A549 (cell line): ENCODE data around the gene INPP4B.

Source experiments
- CBX8 ChIP-seq: fragments of 200-600 bp; sonication (generic); IDR thresholded peaks from 2 replicates; pipeline ENCODE4 v1.6.1; 2016
- EP300 ChIP-seq, 2 experiments: fragments of >200 bp; sonication (Bioruptor Twin); formaldehyde crosslinking; IDR thresholded peaks; 2 replicates in 1 of 2; 3 replicates in 1 of 2; pipeline ENCODE4 v1.6.1; 2016 to 2017
- ESRRA ChIP-seq: fragments of 150-350 bp; IDR thresholded peaks from 2 replicates; pipeline ENCODE4 v1.6.1; 2014; ENCODE audit warnings: mild to moderate bottlenecking, low read length, borderline replicate concordance
- HDAC2 ChIP-seq: fragments of 200-600 bp; sonication (generic); IDR thresholded peaks from 2 replicates; pipeline ENCODE4 v1.6.1; 2016
- HEYL ChIP-seq: fragments of 250-450 bp; sonication (Bioruptor Pico); IDR thresholded peaks from 2 replicates; pipeline ENCODE4 v1.8.0; 2021; ENCODE audit warnings: mild to moderate bottlenecking, moderate library complexity
- JUNB ChIP-seq: fragments of >200 bp; sonication (Bioruptor Twin); formaldehyde crosslinking; IDR thresholded peaks from 2 replicates; pipeline ENCODE4 v1.6.1; 2016
- NFE2L2 ChIP-seq: fragments of 150-350 bp; conservative IDR thresholded peaks from 2 replicates; pipeline ENCODE4 v1.6.1; 2014; ENCODE audit warnings: low read length
- SMC3 ChIP-seq: fragments of >200 bp; sonication (Bioruptor Twin); formaldehyde crosslinking; IDR thresholded peaks from 3 replicates; pipeline ENCODE4 v1.6.1; 2018; ENCODE audit warnings: inconsistent platforms
- TFCP2L1 ChIP-seq: fragments of 250-450 bp; sonication (Bioruptor Pico); IDR thresholded peaks from 2 replicates; pipeline ENCODE4 v1.5.0; 2021; ENCODE audit warnings: mild to moderate bottlenecking
- ZFP36 ChIP-seq: fragments of 450-650 bp; IDR thresholded peaks from 2 replicates; pipeline ENCODE4 v1.6.1; 2014; ENCODE audit warnings: borderline replicate concordance; ENCODE audit not compliant: partially characterized antibody
- TF ChIP-seq, protein P1 (sequence below): fragments of 200-600 bp; sonication (generic); IDR thresholded peaks from 2 replicates; pipeline ENCODE4 v1.6.1; 2016; ENCODE audit warnings: antibody characterized with exemption, mild to moderate bottlenecking, moderate library complexity
- TF ChIP-seq, protein P2 (sequence below): fragments of 150-350 bp; IDR thresholded peaks from 2 replicates; pipeline ENCODE4 v1.6.1; 2014; ENCODE audit warnings: low read depth, mild to moderate bottlenecking, low read length
- TF ChIP-seq, protein P3 (sequence below): fragments of >200 bp; sonication (Bioruptor Twin); formaldehyde crosslinking; IDR thresholded peaks from 3 replicates; pipeline ENCODE4 v1.5.1; 2016
- TF ChIP-seq, protein P4 (sequence below): fragments of >200 bp; sonication (Bioruptor Twin); formaldehyde crosslinking; IDR thresholded peaks from 3 replicates; pipeline ENCODE4 v1.6.1; 2016

DNA sequence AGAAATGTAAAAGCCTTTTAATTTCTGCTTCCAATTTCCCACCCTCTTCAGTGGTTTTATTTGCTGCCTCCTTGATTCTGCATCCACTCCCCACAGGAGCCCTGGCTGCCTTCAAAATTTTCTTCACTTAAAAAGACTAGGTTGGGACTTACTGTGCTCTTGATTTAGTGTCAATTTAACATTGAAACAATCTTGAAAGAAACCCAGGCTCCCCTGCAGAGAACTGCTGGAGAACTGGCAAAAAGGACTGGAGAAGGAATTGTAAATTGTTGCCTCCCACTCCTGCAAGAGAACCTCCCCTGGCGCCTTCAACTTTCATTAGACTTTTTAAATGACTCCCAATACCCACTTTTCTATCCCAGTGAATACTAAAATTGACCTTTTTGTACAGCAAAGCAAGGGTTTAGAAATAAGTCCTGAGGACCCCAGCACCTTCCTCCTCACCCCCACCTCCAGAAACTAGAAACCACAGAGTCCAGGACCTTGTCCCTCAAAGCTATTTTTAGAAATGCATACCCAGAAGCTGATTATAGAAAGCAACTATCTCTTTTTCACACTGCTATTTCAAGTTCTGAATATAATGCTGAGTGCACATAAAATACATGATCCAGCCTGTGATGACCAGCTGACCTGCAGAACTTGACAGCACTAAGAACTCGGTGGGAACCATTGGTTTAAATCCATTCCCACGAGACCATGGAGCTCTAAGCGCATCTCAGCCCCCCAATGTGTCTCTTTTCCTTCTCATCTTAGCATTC is 155.5 kb downstream of the INPP4B start:
- TF ChIP-seq CBX8: no peak
- no peak for TF ChIP-seq TFCP2L1 (CRISPR knock-in tag)
- TF ChIP-seq, protein P1, sequence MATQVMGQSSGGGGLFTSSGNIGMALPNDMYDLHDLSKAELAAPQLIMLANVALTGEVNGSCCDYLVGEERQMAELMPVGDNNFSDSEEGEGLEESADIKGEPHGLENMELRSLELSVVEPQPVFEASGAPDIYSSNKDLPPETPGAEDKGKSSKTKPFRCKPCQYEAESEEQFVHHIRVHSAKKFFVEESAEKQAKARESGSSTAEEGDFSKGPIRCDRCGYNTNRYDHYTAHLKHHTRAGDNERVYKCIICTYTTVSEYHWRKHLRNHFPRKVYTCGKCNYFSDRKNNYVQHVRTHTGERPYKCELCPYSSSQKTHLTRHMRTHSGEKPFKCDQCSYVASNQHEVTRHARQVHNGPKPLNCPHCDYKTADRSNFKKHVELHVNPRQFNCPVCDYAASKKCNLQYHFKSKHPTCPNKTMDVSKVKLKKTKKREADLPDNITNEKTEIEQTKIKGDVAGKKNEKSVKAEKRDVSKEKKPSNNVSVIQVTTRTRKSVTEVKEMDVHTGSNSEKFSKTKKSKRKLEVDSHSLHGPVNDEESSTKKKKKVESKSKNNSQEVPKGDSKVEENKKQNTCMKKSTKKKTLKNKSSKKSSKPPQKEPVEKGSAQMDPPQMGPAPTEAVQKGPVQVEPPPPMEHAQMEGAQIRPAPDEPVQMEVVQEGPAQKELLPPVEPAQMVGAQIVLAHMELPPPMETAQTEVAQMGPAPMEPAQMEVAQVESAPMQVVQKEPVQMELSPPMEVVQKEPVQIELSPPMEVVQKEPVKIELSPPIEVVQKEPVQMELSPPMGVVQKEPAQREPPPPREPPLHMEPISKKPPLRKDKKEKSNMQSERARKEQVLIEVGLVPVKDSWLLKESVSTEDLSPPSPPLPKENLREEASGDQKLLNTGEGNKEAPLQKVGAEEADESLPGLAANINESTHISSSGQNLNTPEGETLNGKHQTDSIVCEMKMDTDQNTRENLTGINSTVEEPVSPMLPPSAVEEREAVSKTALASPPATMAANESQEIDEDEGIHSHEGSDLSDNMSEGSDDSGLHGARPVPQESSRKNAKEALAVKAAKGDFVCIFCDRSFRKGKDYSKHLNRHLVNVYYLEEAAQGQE: no peak
- TF ChIP-seq, protein P2, sequence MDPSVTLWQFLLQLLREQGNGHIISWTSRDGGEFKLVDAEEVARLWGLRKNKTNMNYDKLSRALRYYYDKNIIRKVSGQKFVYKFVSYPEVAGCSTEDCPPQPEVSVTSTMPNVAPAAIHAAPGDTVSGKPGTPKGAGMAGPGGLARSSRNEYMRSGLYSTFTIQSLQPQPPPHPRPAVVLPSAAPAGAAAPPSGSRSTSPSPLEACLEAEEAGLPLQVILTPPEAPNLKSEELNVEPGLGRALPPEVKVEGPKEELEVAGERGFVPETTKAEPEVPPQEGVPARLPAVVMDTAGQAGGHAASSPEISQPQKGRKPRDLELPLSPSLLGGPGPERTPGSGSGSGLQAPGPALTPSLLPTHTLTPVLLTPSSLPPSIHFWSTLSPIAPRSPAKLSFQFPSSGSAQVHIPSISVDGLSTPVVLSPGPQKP: no peak
- no peak for TF ChIP-seq HEYL (CRISPR knock-in tag)
- TF ChIP-seq, protein P3, sequence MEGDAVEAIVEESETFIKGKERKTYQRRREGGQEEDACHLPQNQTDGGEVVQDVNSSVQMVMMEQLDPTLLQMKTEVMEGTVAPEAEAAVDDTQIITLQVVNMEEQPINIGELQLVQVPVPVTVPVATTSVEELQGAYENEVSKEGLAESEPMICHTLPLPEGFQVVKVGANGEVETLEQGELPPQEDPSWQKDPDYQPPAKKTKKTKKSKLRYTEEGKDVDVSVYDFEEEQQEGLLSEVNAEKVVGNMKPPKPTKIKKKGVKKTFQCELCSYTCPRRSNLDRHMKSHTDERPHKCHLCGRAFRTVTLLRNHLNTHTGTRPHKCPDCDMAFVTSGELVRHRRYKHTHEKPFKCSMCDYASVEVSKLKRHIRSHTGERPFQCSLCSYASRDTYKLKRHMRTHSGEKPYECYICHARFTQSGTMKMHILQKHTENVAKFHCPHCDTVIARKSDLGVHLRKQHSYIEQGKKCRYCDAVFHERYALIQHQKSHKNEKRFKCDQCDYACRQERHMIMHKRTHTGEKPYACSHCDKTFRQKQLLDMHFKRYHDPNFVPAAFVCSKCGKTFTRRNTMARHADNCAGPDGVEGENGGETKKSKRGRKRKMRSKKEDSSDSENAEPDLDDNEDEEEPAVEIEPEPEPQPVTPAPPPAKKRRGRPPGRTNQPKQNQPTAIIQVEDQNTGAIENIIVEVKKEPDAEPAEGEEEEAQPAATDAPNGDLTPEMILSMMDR: no peak
- TF ChIP-seq NFE2L2: no peak
- no peak for TF ChIP-seq EP300 (IDR thresholded peaks at IDR 0.05)
- TF ChIP-seq, protein P4, sequence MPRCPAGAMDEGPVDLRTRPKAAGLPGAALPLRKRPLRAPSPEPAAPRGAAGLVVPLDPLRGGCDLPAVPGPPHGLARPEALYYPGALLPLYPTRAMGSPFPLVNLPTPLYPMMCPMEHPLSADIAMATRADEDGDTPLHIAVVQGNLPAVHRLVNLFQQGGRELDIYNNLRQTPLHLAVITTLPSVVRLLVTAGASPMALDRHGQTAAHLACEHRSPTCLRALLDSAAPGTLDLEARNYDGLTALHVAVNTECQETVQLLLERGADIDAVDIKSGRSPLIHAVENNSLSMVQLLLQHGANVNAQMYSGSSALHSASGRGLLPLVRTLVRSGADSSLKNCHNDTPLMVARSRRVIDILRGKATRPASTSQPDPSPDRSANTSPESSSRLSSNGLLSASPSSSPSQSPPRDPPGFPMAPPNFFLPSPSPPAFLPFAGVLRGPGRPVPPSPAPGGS: no peak
- no peak for TF ChIP-seq SMC3
- TF ChIP-seq JUNB: no peak
- no peak for TF ChIP-seq ESRRA
- no peak for TF ChIP-seq HDAC2
- no peak for TF ChIP-seq ZFP36
